ENCODE results near the gene MESP1.

The MESP1 gene

GRCh38 chr15:89740137-89740536 lies 10.9 kb downstream of the MESP1 start:
- FAIRE-seq (peak; percentile 89), DNase-seq (ENCODE audit: insufficient read length, low spot score) (peak; percentile 72)
- peak; percentile 89 for TF ChIP-seq CTCF (IDR thresholded peaks at IDR 0.05; ENCODE audit: insufficient read depth, missing control alignments)

- DNase-seq (ENCODE audit: insufficient read length, low spot score) (no peak), FAIRE-seq (no peak)
- TF ChIP-seq CTCF (IDR thresholded peaks at IDR 0.05; ENCODE audit: insufficient read depth, missing control alignments) = no peak
Observed at GRCh38 chr15:89735773-89736172, 15.3 kb downstream of the MESP1 start.

- no peak for FAIRE-seq
- DNase-seq (ENCODE audit: insufficient read length, low spot score) = no peak
- TF ChIP-seq CTCF (IDR thresholded peaks at IDR 0.05; ENCODE audit: insufficient read depth, missing control alignments) = no peak
Observed at GRCh38 chr15:89732451-89733172, 18.4 kb downstream of the MESP1 start.

GRCh38 chr15:89731275-89731674 lies 19.8 kb downstream of the MESP1 start:
- FAIRE-seq (no peak), DNase-seq (ENCODE audit: insufficient read length, low spot score) (no peak)
- TF ChIP-seq CTCF (IDR thresholded peaks at IDR 0.05; ENCODE audit: insufficient read depth, missing control alignments) = no peak

- DNase-seq (ENCODE audit: insufficient read length, low spot score) (no peak), FAIRE-seq (no peak)
- TF ChIP-seq CTCF (IDR thresholded peaks at IDR 0.05; ENCODE audit: insufficient read depth, missing control alignments) = no peak
Observed at GRCh38 chr15:89728254-89728653, 22.8 kb downstream of the MESP1 start.

GRCh38 chr15:89725064-89725463 lies 26.0 kb downstream of the MESP1 start:
- TF ChIP-seq CTCF (IDR thresholded peaks at IDR 0.05; ENCODE audit: insufficient read depth, missing control alignments) = no peak
- FAIRE-seq (no peak), DNase-seq (ENCODE audit: insufficient read length, low spot score) (no peak)

- no peak for TF ChIP-seq CTCF (IDR thresholded peaks at IDR 0.05; ENCODE audit: insufficient read depth, missing control alignments)
- FAIRE-seq (no peak), DNase-seq (ENCODE audit: insufficient read length, low spot score) (no peak)
Observed at GRCh38 chr15:89724621-89725020, 26.4 kb downstream of the MESP1 start.

Measured in D721Med (cell line).